K562 (cell line): ENCODE data around the gene ODC1. TPM values are rescaled to one million over a fixed set of nuclear protein-coding genes. Genes with fewer than 3 reads are reported as not detected.

Experiments used
- ATAC-seq: fragments of 200-7000 bp; cut with Tn5 transposase; 3 replicates; pipeline ENCODE4 v1.9.1; 2020; ENCODE audit warnings: moderate library complexity
- BruUV-seq: library from RNA; stranded (reverse); fragments of 400-500 nt; replicated peaks from 2 replicates; lab custom pipeline; 2021; lab: Mats Ljungman, UMichigan
- CTCF ChIA-PET: fragments of 300-600 bp; formaldehyde crosslinking; extraction: SDS; loops from one replicate; lab custom pipeline; 2021; ENCODE audit warnings: low intra/inter-chr PET ratio; lab: Yijun Ruan, JAX
- POLR2A ChIA-PET: fragments of 300-600, 350-650 bp; sonication (Branson Sonifier 250); formaldehyde crosslinking; extraction: SDS; loops from one replicate; lab custom pipeline; 2021; ENCODE audit warnings: antibody characterized with exemption, inconsistent platforms; lab: Yijun Ruan, JAX
- DNase-seq, 4 experiments: peaks; one replicate each; pipeline versions ENCODE4 v3.0.0 to v3.0.0-alpha.2; 2011 to 2018; ENCODE audit warnings: low spot score in 3 of 4, mixed read lengths in 3 of 4; ENCODE audit errors: extremely low read depth in 1 of 4
- FAIRE-seq: peaks from 2 replicates; lab custom pipeline; 2011; peaks lifted over from hg19 to GRCh38; lab: Jason Lieb, UNC
- H2AFZ ChIP-seq: 2 replicates; pipeline ENCODE4 v1.6.0; 2011; ENCODE audit warnings: low read depth, low read length, control low read depth, inconsistent platforms
- H3K27ac ChIP-seq: fragments of 200-600 bp; 3 replicates; pipeline ENCODE4 v1.8.0; 2011; ENCODE audit warnings: low read depth, mild to moderate bottlenecking, control low read depth, inconsistent platforms, low read length, moderate library complexity, mixed read lengths; ENCODE audit errors: extremely low read depth
- H3K27me3 ChIP-seq, 2 experiments: fragments of 300-600 bp in 1 of 2; 2 replicates in 1 of 2; 3 replicates in 1 of 2; pipeline versions ENCODE4 v1.6.0 to v1.8.0; 2011; ENCODE audit warnings: inconsistent platforms in 2 of 2, low read length in 2 of 2, mild to moderate bottlenecking in 1 of 2, mixed read lengths in 1 of 2, moderate library complexity in 1 of 2; ENCODE audit not compliant: control insufficient read depth in 2 of 2, insufficient read depth in 2 of 2
- H3K36me3 ChIP-seq: fragments of 300-600 bp; 3 replicates; pipeline ENCODE4 v1.8.0; 2011; ENCODE audit warnings: mild to moderate bottlenecking, low read length, inconsistent platforms; ENCODE audit not compliant: control insufficient read depth, insufficient read depth
- H3K4me1 ChIP-seq, 2 experiments: fragments of 200-600 bp in 1 of 2; replicated peaks in 1 of 2; 2 replicates in 1 of 2; 3 replicates in 1 of 2; pipeline versions ENCODE4 v1.5.1 to v1.8.0; 2011; ENCODE audit warnings: inconsistent platforms in 2 of 2, low read length in 2 of 2, mild to moderate bottlenecking in 1 of 2, mixed read lengths in 1 of 2, moderate library complexity in 1 of 2; ENCODE audit not compliant: control insufficient read depth in 2 of 2, insufficient read depth in 2 of 2
- H3K4me2 ChIP-seq: 2 replicates; pipeline ENCODE4 v1.6.1; 2011; ENCODE audit warnings: low read length, control low read depth, inconsistent platforms, mixed read lengths; ENCODE audit not compliant: insufficient read depth
- H3K4me3 ChIP-seq: fragments of 200-600 bp; sonication (generic), shearing (Covaris generic); 2 replicates; pipeline ENCODE4 v1.5.1; 2016; ENCODE audit warnings: control low read depth, inconsistent platforms
- H3K79me2 ChIP-seq: fragments of 200-600 bp; 3 replicates; pipeline ENCODE4 v1.8.0; 2011; ENCODE audit warnings: low read length, inconsistent platforms; ENCODE audit not compliant: control insufficient read depth, insufficient read depth
- H3K9ac ChIP-seq, 2 experiments: 2 replicates each; pipeline versions ENCODE4 v1.6.0 to v1.6.1; 2011; ENCODE audit warnings: low read depth in 2 of 2, low read length in 2 of 2, control low read depth in 1 of 2, inconsistent platforms in 1 of 2, mild to moderate bottlenecking in 1 of 2, mixed read lengths in 1 of 2; ENCODE audit not compliant: insufficient read depth in 1 of 2
- H3K9me1 ChIP-seq: one replicate; pipeline ENCODE4 v1.6.0; 2011; ENCODE audit warnings: inconsistent platforms, mild to moderate bottlenecking, low read length, moderate library complexity; ENCODE audit not compliant: control insufficient read depth, insufficient read depth
- H3K9me3 ChIP-seq: replicated peaks from 2 replicates; pipeline ENCODE4 v1.5.1; 2011; ENCODE audit warnings: low read depth, low read length, inconsistent platforms; ENCODE audit not compliant: control insufficient read depth, insufficient read depth
- H4K20me1 ChIP-seq: replicated peaks from 2 replicates; pipeline ENCODE4 v1.6.1; 2011; ENCODE audit warnings: low read length, inconsistent platforms, mixed read lengths; ENCODE audit not compliant: control insufficient read depth, insufficient read depth
- PRMT5 ChIP-seq: sonication (generic); formaldehyde crosslinking; IDR thresholded peaks from 2 replicates; pipeline ENCODE4 v1.5.0; 2020; ENCODE audit warnings: missing genetic modification reagents
- YY1 ChIP-seq, 3 experiments: IDR thresholded peaks; 2 replicates each; pipeline ENCODE4 v1.6.1; 2011; ENCODE audit warnings: low read length in 2 of 3, mild to moderate bottlenecking in 2 of 3, moderate library complexity in 2 of 3, borderline replicate concordance in 1 of 3, control low read depth in 1 of 3, low read depth in 1 of 3; ENCODE audit not compliant: insufficient read depth in 3 of 3, insufficient replicate concordance in 2 of 3, control insufficient read depth in 1 of 3, insufficient read length in 1 of 3; ENCODE audit errors: extremely low read depth in 1 of 3
- WGBS: fragments of 100-300 bp; shearing (Covaris generic); methylation state at CpG from one replicate; pipeline ENCODE4 v1.1.6; 2016; ENCODE audit warnings: low coverage, mixed read lengths; ENCODE audit not compliant: insufficient coverage; ENCODE audit errors: missing lambda C conversion rate; 5-methylcytosine and 5-hydroxymethylcytosine counted together
- in situ Hi-C: fragments of 300-500 bp; cut with MboI; formaldehyde crosslinking; loops from 4 replicates; pipeline ENCODE4 v1.15.0; 2018; ENCODE audit warnings: inconsistent platforms, mixed read lengths
- intact Hi-C: fragments of 100-400 bp; cut with micrococcal nuclease; formaldehyde crosslinking; loops from 2 replicates; pipeline ENCODE4 v1.14.2; 2022
- polyA plus RNA-seq, 8 experiments: library from polyadenylated mRNA; depleted of rRNA in 4 of 8; stranded (reverse) in 5 of 8; unstranded in 3 of 8; fragments of >200 nt; fragmentation: Nextera tagmentation in 2 of 8; fragmentation: Illumina TruSeq in 1 of 8; extraction: Ambion mirVana in 2 of 8; extraction: Trizol in 1 of 8; gene quantifications; 2 replicates each; pipeline versions ENCODE4 v1.2.1 to v1.2.3, GENCODE V29; 2011 to 2014; ENCODE audit warnings: inconsistent platforms in 1 of 8, missing spikeins in 1 of 8
- total RNA-seq, 7 experiments: library from RNA; depleted of rRNA in 6 of 7; stranded (reverse); fragments of >200 nt in 6 of 7; fragmentation: Illumina TruSeq in 2 of 7; extraction: Trizol in 2 of 7; gene quantifications; 2 replicates each; pipeline versions ENCODE4 v1.2.1 to v1.2.3, GENCODE V29; 2011 to 2021; ENCODE audit warnings: low replicate concordance in 1 of 7
- TF ChIP-seq, protein P1 (sequence below): fragments of 250-450 bp; sonication (Bioruptor Pico); IDR thresholded peaks from 2 replicates; pipeline ENCODE4 v1.5.0; 2020; ENCODE audit warnings: mild to moderate bottlenecking, borderline replicate concordance
- TF ChIP-seq, protein P2 (sequence below): IDR thresholded peaks from 2 replicates; pipeline ENCODE4 v1.6.1; 2014; ENCODE audit warnings: antibody characterized with exemption

ODC1 gene
- total and polyA plus RNA-seq, 9 of the 15 experiments (the other 6 are each of a cell fraction or from before 2014, with no cell fraction given), result 142 to 563 (median 457) TPM

DNA sequence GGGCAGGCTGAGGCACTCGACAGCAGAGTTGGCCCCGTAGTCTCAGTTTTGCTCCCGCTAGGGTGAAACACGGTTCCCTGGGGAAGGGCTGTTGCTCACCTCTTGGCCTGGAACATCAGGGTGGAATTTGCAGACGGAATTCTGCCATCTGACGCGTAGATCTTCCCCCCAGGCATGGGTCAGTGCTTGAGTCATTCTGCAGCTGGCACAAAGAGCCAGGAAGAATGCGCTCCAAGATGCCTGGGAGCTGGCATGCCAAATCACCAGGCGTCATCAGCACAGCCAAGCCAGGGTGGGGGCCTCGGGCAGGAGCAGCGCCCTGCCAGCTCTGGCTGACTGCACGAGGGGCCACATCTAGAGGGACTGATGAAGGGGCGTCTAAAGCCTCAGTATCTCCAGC lies 42.7 kb downstream of the ODC1 start (continued):
- TF ChIP-seq, protein P1, sequence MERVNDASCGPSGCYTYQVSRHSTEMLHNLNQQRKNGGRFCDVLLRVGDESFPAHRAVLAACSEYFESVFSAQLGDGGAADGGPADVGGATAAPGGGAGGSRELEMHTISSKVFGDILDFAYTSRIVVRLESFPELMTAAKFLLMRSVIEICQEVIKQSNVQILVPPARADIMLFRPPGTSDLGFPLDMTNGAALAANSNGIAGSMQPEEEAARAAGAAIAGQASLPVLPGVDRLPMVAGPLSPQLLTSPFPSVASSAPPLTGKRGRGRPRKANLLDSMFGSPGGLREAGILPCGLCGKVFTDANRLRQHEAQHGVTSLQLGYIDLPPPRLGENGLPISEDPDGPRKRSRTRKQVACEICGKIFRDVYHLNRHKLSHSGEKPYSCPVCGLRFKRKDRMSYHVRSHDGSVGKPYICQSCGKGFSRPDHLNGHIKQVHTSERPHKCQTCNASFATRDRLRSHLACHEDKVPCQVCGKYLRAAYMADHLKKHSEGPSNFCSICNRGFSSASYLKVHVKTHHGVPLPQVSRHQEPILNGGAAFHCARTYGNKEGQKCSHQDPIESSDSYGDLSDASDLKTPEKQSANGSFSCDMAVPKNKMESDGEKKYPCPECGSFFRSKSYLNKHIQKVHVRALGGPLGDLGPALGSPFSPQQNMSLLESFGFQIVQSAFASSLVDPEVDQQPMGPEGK (CRISPR knock-in tag), result no peak
- no peak for TF ChIP-seq PRMT5 (CRISPR knock-in tag)

DNA sequence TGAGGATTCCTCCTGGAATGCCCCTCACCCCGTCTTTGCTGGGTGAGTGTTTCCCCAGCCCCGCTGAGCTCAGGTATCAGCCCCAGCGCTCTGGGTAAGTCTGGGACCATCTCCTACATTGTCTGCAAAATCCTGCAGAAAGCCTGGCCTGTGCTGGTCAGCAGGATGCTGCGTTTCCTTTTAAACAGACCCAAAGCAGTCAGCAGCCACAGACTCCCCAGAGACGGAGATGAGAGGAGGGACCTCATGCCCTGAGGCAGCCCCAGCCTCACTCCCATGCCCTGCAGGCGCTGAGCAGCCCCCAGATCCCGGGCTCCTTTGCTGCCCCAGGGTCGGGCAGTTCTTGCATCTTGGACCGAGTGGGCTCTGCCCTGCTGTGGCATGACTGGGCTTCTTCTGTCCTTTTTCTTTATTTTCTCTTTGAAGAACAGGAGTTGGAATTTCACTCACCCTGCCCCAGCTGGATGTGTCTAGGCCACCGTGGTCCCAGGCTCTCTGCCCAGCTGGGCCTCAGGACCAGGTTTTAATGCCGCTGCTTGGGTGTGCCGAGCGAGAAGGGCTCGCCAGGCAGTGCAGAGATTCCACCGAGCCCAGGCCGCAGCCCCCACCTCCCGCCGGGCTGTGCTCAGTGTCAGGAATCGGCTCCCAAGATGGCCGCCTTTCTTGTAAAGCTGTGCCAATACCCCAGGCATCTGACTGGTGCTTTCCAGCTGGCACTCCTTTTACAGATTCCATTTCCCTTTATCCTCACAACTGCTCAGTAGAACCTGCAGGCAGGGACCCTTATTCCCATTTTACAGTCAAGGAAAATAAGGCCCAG lies 43.6 kb downstream of the ODC1 start:
- Histone ChIP-seq H3K27me3 (no peaks in the 10 kb centered on the region), H3K9ac (no peak overlapping the region), H3K9me1 (peaks cover 4% of the 10 kb centered on the region), H3K36me3 (peaks cover 20% of the 10 kb centered on the region; the same call in 2 of the 3 replicates), H3K4me2 (no peak overlapping the region), H3K9me3 (0 out of 2 replicates have a peak, but pooled peaks cover under 1% of the 10 kb centered on the region), H4K20me1 (no peaks in the 10 kb centered on the region), H3K4me3 (no peak overlapping the region), H3K4me1 (peaks cover 22 to 38% of the 10 kb centered on the region in 2 experiments; a peak in 4 of 5 replicates), H3K79me2 (peaks cover 2% of the 10 kb centered on the region; the same call in 1 of the 3 replicates), H2AFZ (no peak overlapping the region), H3K27ac (no peak overlapping the region)
- POLR2A ChIA-PET, result interaction anchor here (0.7 to 0.8 kb wide), 2 partner anchors 8 to 272 kb away, joined by 3 to 6 read pairs; no protein-coding TSS in a partner anchor
- WGBS, result 79% methylated on average over 15 of the region's 20 CpGs
- intact Hi-C loops, result no loop called here
- in situ Hi-C loops, result loop anchor here (25.0 kb wide), 1 partner anchor 142 kb away; no protein-coding TSS in a partner anchor
- no TSS peak for BruUV-seq
- DNase-seq (no peak), FAIRE-seq (no peak), ATAC-seq (no peak)
- TF ChIP-seq, protein P2, sequence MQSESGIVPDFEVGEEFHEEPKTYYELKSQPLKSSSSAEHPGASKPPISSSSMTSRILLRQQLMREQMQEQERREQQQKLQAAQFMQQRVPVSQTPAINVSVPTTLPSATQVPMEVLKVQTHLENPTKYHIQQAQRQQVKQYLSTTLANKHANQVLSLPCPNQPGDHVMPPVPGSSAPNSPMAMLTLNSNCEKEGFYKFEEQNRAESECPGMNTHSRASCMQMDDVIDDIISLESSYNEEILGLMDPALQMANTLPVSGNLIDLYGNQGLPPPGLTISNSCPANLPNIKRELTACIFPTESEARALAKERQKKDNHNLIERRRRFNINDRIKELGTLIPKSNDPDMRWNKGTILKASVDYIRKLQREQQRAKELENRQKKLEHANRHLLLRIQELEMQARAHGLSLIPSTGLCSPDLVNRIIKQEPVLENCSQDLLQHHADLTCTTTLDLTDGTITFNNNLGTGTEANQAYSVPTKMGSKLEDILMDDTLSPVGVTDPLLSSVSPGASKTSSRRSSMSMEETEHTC, result no peak
- TF ChIP-seq YY1 (IDR thresholded peaks at IDR 0.05; ENCODE audit: borderline replicate concordance in 1 of 3, control insufficient read depth in 1 of 3, extremely low read depth in 1 of 3, insufficient read depth in 3 of 3, insufficient read length in 1 of 3, insufficient replicate concordance in 2 of 3, low read depth in 1 of 3, low read length in 2 of 3), result peak in 1 of 3 experiments; percentile 24
- CTCF ChIA-PET, result no interaction called here
